ENCODE results near the gene MEX3A. TPM values are rescaled to one million over a fixed set of nuclear protein-coding genes. Genes with fewer than 3 reads are reported as not detected.

Gene MEX3A
- total RNA-seq, 2 experiments from 2014 or later = 5.3 TPM

GRCh38 chr1:156123356-156124196 is 41.3 kb upstream of the MEX3A start:
- intact Hi-C loops (cut with micrococcal nuclease; ENCODE audit: unreplicated experiment) = loop anchor here (10.0 kb wide), 1 partner anchor 321 kb away; no protein-coding TSS in a partner anchor
- POLR2A ChIA-PET = interaction anchor here (0.6 kb wide), 1 partner anchor 77 kb away, joined by 10 read pairs; no protein-coding TSS in a partner anchor
- H4K20me1 ChIP-seq (ENCODE audit: insufficient read depth, low read length) = no peaks in the 10 kb centered on the region
- no peak overlapping the region for H3K27ac ChIP-seq (ENCODE audit: low read depth, low read length, poor library complexity, severe bottlenecking)
- H3K4me1 ChIP-seq (ENCODE audit: insufficient read depth, low read length, poor library complexity, severe bottlenecking) = peaks cover 25% of the 10 kb centered on the region
- TF ChIP-seq EZH2phosphoT487 (IDR thresholded peaks at IDR 0.05; ENCODE audit: borderline replicate concordance, low read depth, low read length) = no peak
- TF ChIP-seq CTCF (conservative IDR thresholded peaks at IDR 0.05; ENCODE audit: low read length) = peak; percentile 42; the same call in 1 of the 2 replicates
- no peaks in the 10 kb centered on the region for H3K9me2 ChIP-seq (ENCODE audit: insufficient read depth, low read length)
- no peaks in the 10 kb centered on the region for H3K9me3 ChIP-seq (ENCODE audit: low read length)
- CTCF ChIA-PET (ENCODE audit: unreplicated experiment) = no interaction called here
- no peak overlapping the region for H3K4me3 ChIP-seq (ENCODE audit: low read depth, low read length, poor library complexity, severe bottlenecking)
- H3K36me3 ChIP-seq (ENCODE audit: insufficient read depth, low read length) = no peaks in the 10 kb centered on the region
- H2AFZ ChIP-seq (ENCODE audit: low read length) = no peak overlapping the region
- no peak overlapping the region for H3K4me2 ChIP-seq (ENCODE audit: low read length)
- no peaks in the 10 kb centered on the region for H3K79me2 ChIP-seq (ENCODE audit: insufficient read depth, low read depth, low read length)
- no TSS peak for BruUV-seq (replicated peaks)
- DNase-seq (ENCODE audit: low spot score) = no peak

GRCh38 chr1:156122519-156123355 is 40.5 kb upstream of the MEX3A start:
- no peak overlapping the region for H3K27ac ChIP-seq (ENCODE audit: low read depth, low read length, poor library complexity, severe bottlenecking)
- intact Hi-C loops (cut with micrococcal nuclease; ENCODE audit: unreplicated experiment) = loop anchor here (10.0 kb wide), 1 partner anchor 322 kb away; no protein-coding TSS in a partner anchor
- H4K20me1 ChIP-seq (ENCODE audit: insufficient read depth, low read length) = no peaks in the 10 kb centered on the region
- BruUV-seq (replicated peaks) = no TSS peak
- H3K4me3 ChIP-seq (ENCODE audit: low read depth, low read length, poor library complexity, severe bottlenecking) = no peak overlapping the region
- H3K9me2 ChIP-seq (ENCODE audit: insufficient read depth, low read length) = no peaks in the 10 kb centered on the region
- no peak for TF ChIP-seq CTCF (conservative IDR thresholded peaks at IDR 0.05; ENCODE audit: low read length)
- no peak for TF ChIP-seq EZH2phosphoT487 (IDR thresholded peaks at IDR 0.05; ENCODE audit: borderline replicate concordance, low read depth, low read length)
- H3K36me3 ChIP-seq (ENCODE audit: insufficient read depth, low read length) = no peaks in the 10 kb centered on the region
- no peaks in the 10 kb centered on the region for H3K79me2 ChIP-seq (ENCODE audit: insufficient read depth, low read depth, low read length)
- peaks cover 21% of the 10 kb centered on the region for H3K4me1 ChIP-seq (ENCODE audit: insufficient read depth, low read length, poor library complexity, severe bottlenecking)
- POLR2A ChIA-PET = interaction anchor here (1.1 to 1.5 kb wide), 2 partner anchors 16 to 25 kb away, joined by 4 to 5 read pairs; no protein-coding TSS in a partner anchor
- H3K4me2 ChIP-seq (ENCODE audit: low read length) = no peak overlapping the region
- no peak overlapping the region for H2AFZ ChIP-seq (ENCODE audit: low read length)
- CTCF ChIA-PET (ENCODE audit: unreplicated experiment) = interaction anchor here (0.5 kb wide), 1 partner anchor 35 kb away, joined by 3 read pairs; no protein-coding TSS in a partner anchor
- no peaks in the 10 kb centered on the region for H3K9me3 ChIP-seq (ENCODE audit: low read length)
- no peak for DNase-seq (ENCODE audit: low spot score)

Data from OCI-LY7 (cell line).